ENCODE results near the gene LAMA4.

The LAMA4 gene

GRCh38 chr6:112128208-112128607, 126.2 kb downstream of the LAMA4 start:
- FAIRE-seq = no peak
- no peak for DNase-seq (ENCODE audit: insufficient read length, low spot score)
- no peak for TF ChIP-seq POLR2A (IDR thresholded peaks at IDR 0.05; ENCODE audit: low read depth, low read length)
- TF ChIP-seq POU2F2 (IDR thresholded peaks at IDR 0.05; ENCODE audit: low read depth, low read length) = no peak
- no peak for TF ChIP-seq TAF1 (IDR thresholded peaks at IDR 0.05; ENCODE audit: low read depth, low read length)
- no peak for TF ChIP-seq PAX5 (IDR thresholded peaks at IDR 0.05; ENCODE audit: insufficient read depth, low read length, severe bottlenecking)
- TF ChIP-seq POLR2AphosphoS5 (IDR thresholded peaks at IDR 0.05; ENCODE audit: low read depth, low read length) = no peak

- TF ChIP-seq PAX5 (IDR thresholded peaks at IDR 0.05; ENCODE audit: insufficient read depth, low read length, severe bottlenecking) (no peak), POLR2A (IDR thresholded peaks at IDR 0.05; ENCODE audit: low read depth, low read length) (no peak), SPI1 (IDR thresholded peaks at IDR 0.05; ENCODE audit: low read depth, low read length) (no peak), POLR2AphosphoS5 (IDR thresholded peaks at IDR 0.05; ENCODE audit: low read depth, low read length) (no peak), POU2F2 (IDR thresholded peaks at IDR 0.05; ENCODE audit: low read depth, low read length) (no peak), TAF1 (IDR thresholded peaks at IDR 0.05; ENCODE audit: low read depth, low read length) (no peak)
- FAIRE-seq (no peak), DNase-seq (ENCODE audit: insufficient read length, low spot score) (no peak)
Observed at GRCh38 chr6:112123982-112124381, 130.4 kb downstream of the LAMA4 start.

- DNase-seq (ENCODE audit: insufficient read length, low spot score) (no peak), FAIRE-seq (no peak)
- no peak for TF ChIP-seq SPI1 (IDR thresholded peaks at IDR 0.05; ENCODE audit: low read depth, low read length)
- no peak for TF ChIP-seq POLR2AphosphoS5 (IDR thresholded peaks at IDR 0.05; ENCODE audit: low read depth, low read length)
- TF ChIP-seq POLR2A (IDR thresholded peaks at IDR 0.05; ENCODE audit: low read depth, low read length) = no peak
- no peak for TF ChIP-seq TAF1 (IDR thresholded peaks at IDR 0.05; ENCODE audit: low read depth, low read length)
- TF ChIP-seq POU2F2 (IDR thresholded peaks at IDR 0.05; ENCODE audit: low read depth, low read length) = no peak
- TF ChIP-seq PAX5 (IDR thresholded peaks at IDR 0.05; ENCODE audit: insufficient read depth, low read length, severe bottlenecking) = no peak
Observed at GRCh38 chr6:112122756-112123155, 131.6 kb downstream of the LAMA4 start.

GRCh38 chr6:112118034-112118433, 136.3 kb downstream of the LAMA4 start:
- DNase-seq (ENCODE audit: insufficient read length, low spot score) (no peak), FAIRE-seq (no peak)
- TF ChIP-seq POLR2A (IDR thresholded peaks at IDR 0.05; ENCODE audit: low read depth, low read length) (no peak), POLR2AphosphoS5 (IDR thresholded peaks at IDR 0.05; ENCODE audit: low read depth, low read length) (no peak), POU2F2 (IDR thresholded peaks at IDR 0.05; ENCODE audit: low read depth, low read length) (no peak), TAF1 (IDR thresholded peaks at IDR 0.05; ENCODE audit: low read depth, low read length) (no peak), PAX5 (IDR thresholded peaks at IDR 0.05; ENCODE audit: insufficient read depth, low read length, severe bottlenecking) (no peak), SPI1 (IDR thresholded peaks at IDR 0.05; ENCODE audit: low read depth, low read length) (no peak)

- no peak for DNase-seq (ENCODE audit: insufficient read length, low spot score)
- FAIRE-seq = no peak
- no peak for TF ChIP-seq POLR2AphosphoS5 (IDR thresholded peaks at IDR 0.05; ENCODE audit: low read depth, low read length)
Observed at GRCh38 chr6:112117554-112117953, 136.8 kb downstream of the LAMA4 start.

- FAIRE-seq (no peak), DNase-seq (ENCODE audit: insufficient read length, low spot score) (no peak)
- no peak for TF ChIP-seq TAF1 (IDR thresholded peaks at IDR 0.05; ENCODE audit: low read depth, low read length)
- TF ChIP-seq PAX5 (IDR thresholded peaks at IDR 0.05; ENCODE audit: insufficient read depth, low read length, severe bottlenecking) = no peak
- no peak for TF ChIP-seq SPI1 (IDR thresholded peaks at IDR 0.05; ENCODE audit: low read depth, low read length)
- no peak for TF ChIP-seq POLR2AphosphoS5 (IDR thresholded peaks at IDR 0.05; ENCODE audit: low read depth, low read length)
- no peak for TF ChIP-seq POU2F2 (IDR thresholded peaks at IDR 0.05; ENCODE audit: low read depth, low read length)
- no peak for TF ChIP-seq POLR2A (IDR thresholded peaks at IDR 0.05; ENCODE audit: low read depth, low read length)
Observed at GRCh38 chr6:112116221-112116620, 138.1 kb downstream of the LAMA4 start.

- FAIRE-seq (no peak), DNase-seq (ENCODE audit: insufficient read length, low spot score) (no peak)
- TF ChIP-seq TAF1 (IDR thresholded peaks at IDR 0.05; ENCODE audit: low read depth, low read length) (no peak), POU2F2 (IDR thresholded peaks at IDR 0.05; ENCODE audit: low read depth, low read length) (no peak), SPI1 (IDR thresholded peaks at IDR 0.05; ENCODE audit: low read depth, low read length) (no peak), PAX5 (IDR thresholded peaks at IDR 0.05; ENCODE audit: insufficient read depth, low read length, severe bottlenecking) (no peak), POLR2A (IDR thresholded peaks at IDR 0.05; ENCODE audit: low read depth, low read length) (no peak), POLR2AphosphoS5 (IDR thresholded peaks at IDR 0.05; ENCODE audit: low read depth, low read length) (no peak)
Observed at GRCh38 chr6:112114577-112115223, 139.7 kb downstream of the LAMA4 start.

- FAIRE-seq = no peak
- no peak for DNase-seq (ENCODE audit: insufficient read length, low spot score)
- TF ChIP-seq POLR2A (IDR thresholded peaks at IDR 0.05; ENCODE audit: low read depth, low read length) = no peak
- TF ChIP-seq PAX5 (IDR thresholded peaks at IDR 0.05; ENCODE audit: insufficient read depth, low read length, severe bottlenecking) = no peak
- TF ChIP-seq POU2F2 (IDR thresholded peaks at IDR 0.05; ENCODE audit: low read depth, low read length) = no peak
- no peak for TF ChIP-seq POLR2AphosphoS5 (IDR thresholded peaks at IDR 0.05; ENCODE audit: low read depth, low read length)
- TF ChIP-seq TAF1 (IDR thresholded peaks at IDR 0.05; ENCODE audit: low read depth, low read length) = no peak
- no peak for TF ChIP-seq SPI1 (IDR thresholded peaks at IDR 0.05; ENCODE audit: low read depth, low read length)
Observed at GRCh38 chr6:112113918-112114317, 140.4 kb downstream of the LAMA4 start.

- FAIRE-seq (no peak), DNase-seq (ENCODE audit: insufficient read length, low spot score) (no peak)
- no peak for TF ChIP-seq POLR2A (IDR thresholded peaks at IDR 0.05; ENCODE audit: low read depth, low read length)
- no peak for TF ChIP-seq SPI1 (IDR thresholded peaks at IDR 0.05; ENCODE audit: low read depth, low read length)
- TF ChIP-seq POLR2AphosphoS5 (IDR thresholded peaks at IDR 0.05; ENCODE audit: low read depth, low read length) = no peak
- TF ChIP-seq TAF1 (IDR thresholded peaks at IDR 0.05; ENCODE audit: low read depth, low read length) = no peak
- TF ChIP-seq PAX5 (IDR thresholded peaks at IDR 0.05; ENCODE audit: insufficient read depth, low read length, severe bottlenecking) = no peak
- TF ChIP-seq POU2F2 (IDR thresholded peaks at IDR 0.05; ENCODE audit: low read depth, low read length) = no peak
Observed at GRCh38 chr6:112113431-112113830, 140.9 kb downstream of the LAMA4 start.

- FAIRE-seq = no peak
- TF ChIP-seq POLR2AphosphoS5 (IDR thresholded peaks at IDR 0.05; ENCODE audit: low read depth, low read length) = no peak
- TF ChIP-seq SPI1 (IDR thresholded peaks at IDR 0.05; ENCODE audit: low read depth, low read length) = no peak
- no peak for TF ChIP-seq POLR2A (IDR thresholded peaks at IDR 0.05; ENCODE audit: low read depth, low read length)
- TF ChIP-seq TAF1 (IDR thresholded peaks at IDR 0.05; ENCODE audit: low read depth, low read length) = no peak
- TF ChIP-seq POU2F2 (IDR thresholded peaks at IDR 0.05; ENCODE audit: low read depth, low read length) = no peak
- TF ChIP-seq PAX5 (IDR thresholded peaks at IDR 0.05; ENCODE audit: insufficient read depth, low read length, severe bottlenecking) = no peak
- DNase-seq (ENCODE audit: insufficient read length, low spot score) = no peak
Observed at GRCh38 chr6:112109262-112109661, 145.1 kb downstream of the LAMA4 start.
